Neuronal stem cell (in vitro differentiated cells): ENCODE data around the gene SH3D19.

Experiments
- DNase-seq: peaks from one replicate; pipeline ENCODE4 v3.0.0-alpha.2; 2013; ENCODE audit warnings: low spot score
- H2AFZ ChIP-seq: one replicate; pipeline ENCODE4 v1.6.1; 2013; ENCODE audit warnings: mild to moderate bottlenecking, low read length, inconsistent platforms
- H2AK5ac ChIP-seq: 2 replicates; pipeline ENCODE4 v1.6.1; 2013; ENCODE audit warnings: low read depth, mild to moderate bottlenecking, inconsistent platforms, low read length, moderate library complexity, mixed read lengths
- H2BK120ac ChIP-seq: 2 replicates; pipeline ENCODE4 v1.6.1; 2013; ENCODE audit warnings: low read depth, mild to moderate bottlenecking, inconsistent platforms, low read length, moderate library complexity, mixed read lengths
- H2BK12ac ChIP-seq: one replicate; pipeline ENCODE4 v1.6.1; 2013; ENCODE audit warnings: low read length, inconsistent platforms
- H2BK15ac ChIP-seq: 2 replicates; pipeline ENCODE4 v1.6.1; 2013; ENCODE audit warnings: mild to moderate bottlenecking, low read length, inconsistent platforms, mixed read lengths
- H2BK5ac ChIP-seq: one replicate; pipeline ENCODE4 v1.6.1; 2013; ENCODE audit warnings: inconsistent platforms, mild to moderate bottlenecking, low read length, moderate library complexity
- H3K14ac ChIP-seq: one replicate; pipeline ENCODE4 v1.6.1; 2013; ENCODE audit warnings: low read length, inconsistent platforms
- H3K18ac ChIP-seq: 2 replicates; pipeline ENCODE4 v1.6.1; 2013; ENCODE audit warnings: low read length, inconsistent platforms
- H3K23ac ChIP-seq: 2 replicates; pipeline ENCODE4 v1.6.1; 2013; ENCODE audit warnings: low read depth, mild to moderate bottlenecking, mixed read lengths, low read length, inconsistent platforms; ENCODE audit not compliant: poor library complexity
- H3K27ac ChIP-seq: replicated peaks from 3 replicates; pipeline ENCODE4 v1.5.1; 2013; ENCODE audit warnings: low read length, inconsistent platforms
- H3K27me3 ChIP-seq, 3 experiments: 2 replicates each; pipeline ENCODE4 v1.6.1; 2013; ENCODE audit warnings: low read length in 3 of 3, mild to moderate bottlenecking in 2 of 3, inconsistent platforms in 1 of 3, low read depth in 1 of 3, mixed read lengths in 1 of 3, moderate library complexity in 1 of 3; ENCODE audit not compliant: control insufficient read depth in 3 of 3, insufficient read depth in 3 of 3
- H3K36me3 ChIP-seq, 2 donors: replicated peaks in 1 of 2; 2 replicates each; pipeline ENCODE4 v1.6.1; 2013; ENCODE audit warnings: low read length in 2 of 2; ENCODE audit not compliant: control insufficient read depth in 2 of 2, insufficient read depth in 2 of 2
- H3K4ac ChIP-seq: 2 replicates; pipeline ENCODE4 v1.6.1; 2013; ENCODE audit warnings: inconsistent platforms, mild to moderate bottlenecking, low read length, moderate library complexity
- H3K4me1 ChIP-seq, 2 donors: 1 replicate in 1 of 2; 2 replicates in 1 of 2; pipeline ENCODE4 v1.6.1; 2013; ENCODE audit warnings: low read length in 2 of 2, low read depth in 1 of 2; ENCODE audit not compliant: control insufficient read depth in 2 of 2, insufficient read depth in 1 of 2
- H3K4me2 ChIP-seq: one replicate; pipeline ENCODE4 v1.6.1; 2013; ENCODE audit warnings: mild to moderate bottlenecking, low read length, inconsistent platforms; ENCODE audit not compliant: insufficient read depth, poor library complexity, severe bottlenecking
- H3K4me3 ChIP-seq, 2 donors: 2 replicates each; pipeline ENCODE4 v1.5.1; 2013; ENCODE audit warnings: low read length in 2 of 2, mild to moderate bottlenecking in 2 of 2, inconsistent platforms in 1 of 2, moderate library complexity in 1 of 2
- H3K79me1 ChIP-seq: one replicate; pipeline ENCODE4 v1.6.1; 2013; ENCODE audit warnings: low read depth, mild to moderate bottlenecking, inconsistent platforms, low read length, moderate library complexity
- H3K9ac ChIP-seq: one replicate; pipeline ENCODE4 v1.6.1; 2013; ENCODE audit warnings: mild to moderate bottlenecking, low read depth, low read length, inconsistent platforms; ENCODE audit not compliant: poor library complexity
- H3K9me3 ChIP-seq, 2 donors: replicated peaks in 1 of 2; 2 replicates each; pipeline versions ENCODE3 to v1.6.1; 2013; ENCODE audit warnings: low read length in 2 of 2, mild to moderate bottlenecking in 2 of 2, inconsistent platforms in 1 of 2, low read depth in 1 of 2, mixed read lengths in 1 of 2, moderate library complexity in 1 of 2; ENCODE audit not compliant: control insufficient read depth in 2 of 2, insufficient read depth in 1 of 2
- H4K8ac ChIP-seq: one replicate; pipeline ENCODE4 v1.6.1; 2013; ENCODE audit warnings: low read depth, mild to moderate bottlenecking, inconsistent platforms, low read length, moderate library complexity
- H4K91ac ChIP-seq: one replicate; pipeline ENCODE4 v1.6.1; 2013; ENCODE audit warnings: low read length, low read depth, mild to moderate bottlenecking, inconsistent platforms; ENCODE audit not compliant: poor library complexity
- WGBS, 2 donors: extraction: QIAGEN DNeasy Blood & Tissue Kit; methylation state at CpG; one replicate each; pipeline ENCODE4 v1.1.7; 2013; ENCODE audit warnings: missing lambda C conversion rate in 2 of 2, mixed read lengths in 1 of 2; ENCODE audit not compliant: insufficient read length in 2 of 2, insufficient replicate concordance in 1 of 2; ENCODE audit errors: extremely low coverage in 2 of 2; 5-methylcytosine and 5-hydroxymethylcytosine counted together

SH3D19 gene

DNA sequence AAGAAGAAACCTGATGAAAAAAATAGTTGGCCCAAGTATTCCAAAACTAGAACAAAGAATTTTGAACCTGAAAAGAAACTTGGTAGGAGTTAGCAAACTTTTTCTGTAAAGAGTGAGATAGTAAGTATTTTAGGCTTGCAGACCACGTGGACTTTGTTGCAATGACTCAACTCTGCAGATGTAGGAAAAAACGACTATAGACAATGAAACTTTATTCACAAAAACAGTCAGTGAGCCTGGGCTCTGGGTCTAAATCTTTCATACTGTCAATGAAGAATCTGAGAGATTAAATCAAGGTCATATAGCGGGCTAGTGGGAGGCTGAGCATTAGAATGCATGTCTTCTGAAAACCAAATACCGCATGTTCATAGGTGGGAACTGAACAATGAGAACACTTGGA is 23.0 kb downstream of the SH3D19 start:
- peaks cover 2% of the 10 kb centered on the region for H3K79me1 ChIP-seq
- H3K4me2 ChIP-seq = no peak overlapping the region
- no peak overlapping the region for H3K23ac ChIP-seq
- H2AK5ac ChIP-seq = no peak overlapping the region
- no peak overlapping the region for H3K27ac ChIP-seq
- no peak overlapping the region for H3K9ac ChIP-seq
- no peak overlapping the region for H3K18ac ChIP-seq
- H2BK12ac ChIP-seq = no peak overlapping the region
- no peak overlapping the region for H2AFZ ChIP-seq
- peaks cover 0 to 2% of the 10 kb centered on the region in 2 donors for H3K4me1 ChIP-seq
- H2BK120ac ChIP-seq = no peak overlapping the region
- no peak overlapping the region for H3K14ac ChIP-seq
- no peak overlapping the region for H3K4ac ChIP-seq
- peaks cover 0 to 11% of the 10 kb centered on the region in 2 donors for H3K9me3 ChIP-seq
- no peak overlapping the region for H3K4me3 ChIP-seq
- WGBS, 2 donors = no CpG with 5 or more reads among the region's 4 CpGs
- no peaks in the 10 kb centered on the region for H3K27me3 ChIP-seq
- no peak overlapping the region for H2BK15ac ChIP-seq
- no peak overlapping the region for H2BK5ac ChIP-seq
- H3K36me3 ChIP-seq = peaks cover 0 to 2% of the 10 kb centered on the region in 2 donors
- no peak for DNase-seq
- H4K8ac ChIP-seq = no peak overlapping the region
- H4K91ac ChIP-seq = no peak overlapping the region

- Histone ChIP-seq H3K14ac (no peak overlapping the region), H3K27ac (no peak overlapping the region), H3K79me1 (no peaks in the 10 kb centered on the region), H3K4me1 (no peaks in the 10 kb centered on the region), H3K9me3 (peaks cover 0 to 5% of the 10 kb centered on the region in 2 donors), H2BK12ac (no peak overlapping the region), H3K36me3 (peaks cover 0 to 9% of the 10 kb centered on the region in 2 donors), H2BK15ac (no peak overlapping the region), H3K23ac (no peak overlapping the region), H2AK5ac (no peak overlapping the region), H3K18ac (no peak overlapping the region), H4K8ac (no peak overlapping the region), H4K91ac (no peak overlapping the region), H3K27me3 (no peaks in the 10 kb centered on the region), H3K9ac (no peak overlapping the region), H3K4me2 (no peak overlapping the region), H2AFZ (no peak overlapping the region), H2BK120ac (no peak overlapping the region), H2BK5ac (no peak overlapping the region), H3K4ac (no peak overlapping the region), H3K4me3 (no peak overlapping the region)
- no peak for DNase-seq
These were observed 28.2 kb downstream of the SH3D19 start for GRCh38 chr4:151297170-151297569.

- Histone ChIP-seq H3K4me1 (no peaks in the 10 kb centered on the region), H4K91ac (no peak overlapping the region), H3K4me3 (no peak overlapping the region), H3K18ac (no peak overlapping the region), H2AK5ac (no peak overlapping the region), H2BK5ac (no peak overlapping the region), H3K27ac (no peak overlapping the region), H2BK120ac (no peak overlapping the region), H3K27me3 (no peaks in the 10 kb centered on the region), H3K23ac (no peak overlapping the region), H2BK12ac (no peak overlapping the region), H2AFZ (no peak overlapping the region), H3K9me3 (no peaks in the 10 kb centered on the region), H2BK15ac (no peak overlapping the region), H3K9ac (no peak overlapping the region), H3K4ac (no peak overlapping the region), H3K36me3 (peaks cover 0 to 13% of the 10 kb centered on the region in 2 donors), H3K4me2 (no peak overlapping the region), H3K79me1 (no peaks in the 10 kb centered on the region), H3K14ac (no peak overlapping the region), H4K8ac (no peak overlapping the region)
- WGBS, 2 donors = no CpG with 5 or more reads among the region's 3 CpGs
- no peak for DNase-seq
These were observed 29.2 kb downstream of the SH3D19 start for GRCh38 chr4:151296227-151296626.

- Histone ChIP-seq H2AK5ac (no peak overlapping the region), H3K4me2 (no peak overlapping the region), H3K79me1 (no peaks in the 10 kb centered on the region), H3K9me3 (peaks cover 0 to 5% of the 10 kb centered on the region in 2 donors), H3K23ac (no peak overlapping the region), H2BK15ac (no peak overlapping the region), H3K4ac (no peak overlapping the region), H3K14ac (no peak overlapping the region), H4K91ac (no peak overlapping the region), H3K4me1 (no peaks in the 10 kb centered on the region), H4K8ac (no peak overlapping the region), H3K4me3 (no peak overlapping the region), H3K18ac (no peak overlapping the region), H3K27ac (no peak overlapping the region), H2BK5ac (no peak overlapping the region), H2BK12ac (no peak overlapping the region), H3K9ac (no peak overlapping the region), H2AFZ (no peak overlapping the region), H3K27me3 (no peaks in the 10 kb centered on the region), H3K36me3 (peaks cover 0 to 22% of the 10 kb centered on the region in 2 donors), H2BK120ac (no peak overlapping the region)
- DNase-seq = no peak
- no CpG with 5 or more reads among the region's 5 CpGs for WGBS, 2 donors
These were observed 30.4 kb downstream of the SH3D19 start for GRCh38 chr4:151294833-151295496.
